DMS79 (cell line): Measurements from ENCODE around the gene ERC1.

Source experiments
- DNase-seq: peaks from one replicate; lab custom pipeline; 2025; lab: John Stamatoyannopoulos, UW

Gene ERC1

DNA sequence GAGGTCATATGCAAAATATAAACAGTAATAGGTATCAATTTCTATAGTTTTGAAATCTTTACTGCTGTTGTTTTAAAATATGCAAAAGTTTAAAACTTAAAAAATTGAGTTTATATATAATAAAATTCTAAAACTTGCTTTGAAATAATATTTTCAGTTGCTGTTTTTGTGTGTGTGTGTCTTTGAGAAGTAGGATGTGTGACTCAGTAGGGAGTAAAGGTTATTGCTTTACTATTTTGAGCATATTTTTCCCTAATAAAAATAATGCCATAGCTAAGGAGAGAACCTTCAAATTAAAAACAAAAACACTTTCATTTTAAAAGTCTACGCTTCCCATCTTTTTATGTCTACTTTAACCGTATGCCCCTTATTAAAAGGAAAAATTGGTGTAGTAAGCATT lies 365.3 kb downstream of the ERC1 start:
- no peak for DNase-seq

DNA sequence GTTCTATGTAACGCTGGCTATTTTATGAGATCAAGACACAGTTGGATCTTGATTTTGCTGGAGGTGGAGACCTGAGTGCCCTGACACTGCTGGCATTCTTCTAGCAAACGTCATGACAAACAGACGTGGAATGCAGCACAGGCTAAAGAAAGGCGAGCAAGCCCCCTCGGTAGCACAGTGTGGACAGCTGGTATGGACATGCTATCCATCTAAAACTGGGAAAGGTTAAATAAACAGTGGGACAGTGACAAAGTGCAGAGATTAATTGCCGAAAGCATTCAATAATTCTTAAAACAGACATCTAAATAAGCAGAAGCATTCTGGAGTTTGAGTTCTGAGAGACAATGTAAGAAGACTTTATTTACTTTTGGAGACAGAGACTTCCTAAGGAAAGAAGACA lies 366.1 kb downstream of the ERC1 start:
- no peak for DNase-seq

DNA sequence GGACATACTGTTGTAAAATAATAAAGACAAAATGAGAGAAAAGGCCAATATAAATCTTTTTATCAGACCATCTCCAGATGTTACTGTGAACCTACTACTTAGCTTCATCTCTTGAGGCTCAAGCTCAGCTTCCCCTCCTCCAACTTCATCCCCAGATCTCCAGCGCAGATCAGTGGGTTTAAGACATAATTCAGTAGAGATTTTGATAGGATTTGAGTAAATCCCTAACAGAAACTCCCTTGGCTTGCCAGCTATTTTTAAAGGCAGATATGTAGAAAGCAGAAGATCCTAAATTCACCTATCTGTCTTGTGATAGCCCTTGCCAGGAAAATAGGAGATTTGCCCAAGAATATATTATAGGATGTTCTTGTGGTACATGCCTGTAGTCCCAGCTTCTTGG lies 366.7 kb downstream of the ERC1 start:
- no peak for DNase-seq

DNA sequence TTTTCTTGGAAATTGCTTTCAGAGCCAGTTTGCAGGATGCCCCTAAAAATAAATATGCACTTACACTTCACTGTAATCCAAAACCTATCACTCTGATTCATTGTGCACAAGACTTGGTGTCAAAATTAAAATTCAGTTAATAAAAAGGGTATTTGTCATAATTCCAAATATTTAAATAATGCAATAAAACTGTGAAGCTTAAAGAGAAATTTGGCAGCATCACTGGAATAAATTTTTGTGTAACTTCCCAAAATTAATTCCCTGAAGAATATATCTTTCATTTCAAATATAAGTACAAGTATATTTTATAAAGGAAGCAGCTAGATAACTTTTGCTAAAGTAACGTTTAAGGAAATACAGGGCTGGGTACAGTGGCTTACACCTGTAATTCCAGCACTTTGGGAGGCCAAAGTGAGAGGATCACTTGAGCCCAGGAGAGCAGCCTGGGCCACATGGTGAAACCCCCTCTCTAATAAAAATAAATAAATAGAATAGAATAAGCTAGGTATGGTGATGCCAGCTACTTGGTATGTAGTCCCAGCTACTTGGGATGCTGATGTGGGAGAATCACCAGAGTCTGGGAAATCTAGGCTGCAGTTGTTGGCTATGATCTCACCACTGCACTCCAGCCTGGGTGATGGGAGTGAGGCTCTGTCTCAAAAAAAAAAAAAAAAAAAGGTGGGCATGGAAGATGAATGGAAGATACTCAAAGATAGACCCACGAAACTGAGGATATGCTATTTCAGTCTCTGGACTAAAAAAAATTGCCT lies 369.6 kb downstream of the ERC1 start:
- DNase-seq, result no peak

DNA sequence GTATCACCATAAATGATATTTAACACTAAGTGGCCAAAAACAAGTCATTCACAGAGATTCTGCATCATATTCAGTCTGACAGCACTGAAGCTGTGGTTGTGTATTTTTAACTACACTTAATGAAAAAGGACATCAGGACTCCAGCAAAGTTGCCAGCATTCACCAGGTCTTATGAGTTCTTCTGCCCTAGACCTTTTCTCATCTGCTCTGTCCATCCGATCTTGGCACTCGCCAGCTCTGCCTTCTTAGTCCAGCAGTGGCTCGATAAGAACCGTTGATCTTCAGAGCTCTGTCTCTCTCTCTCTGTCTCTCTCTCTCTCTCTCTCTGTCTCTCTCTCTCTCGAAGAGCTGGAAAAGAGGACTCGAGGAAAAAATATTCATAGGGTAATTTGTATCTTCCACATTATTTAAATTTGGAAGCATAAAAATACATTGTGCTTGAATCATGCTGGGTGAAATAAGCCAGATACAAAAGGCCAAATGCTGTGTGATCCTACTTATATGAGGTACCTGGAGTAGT lies 371.2 kb downstream of the ERC1 start:
- no peak for DNase-seq

DNA sequence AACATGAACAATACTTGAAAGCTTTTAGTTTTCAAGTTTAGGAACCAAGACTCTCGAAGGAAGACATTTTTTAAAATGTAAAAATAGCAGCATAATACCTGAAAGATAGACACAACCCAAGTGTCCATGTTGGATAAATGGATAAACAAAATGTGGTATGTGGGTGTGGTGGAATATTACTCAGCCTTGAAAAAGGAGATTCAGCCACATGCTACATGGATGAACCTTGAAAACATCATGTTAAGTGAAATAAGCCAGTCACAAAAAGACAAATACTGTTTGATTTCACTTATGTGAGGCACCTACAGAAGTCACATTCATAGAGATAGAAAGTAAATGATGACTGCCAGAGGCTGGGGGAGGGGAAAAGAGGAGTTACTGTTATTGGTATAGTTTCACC lies 374.7 kb downstream of the ERC1 start:
- DNase-seq, result no peak

GRCh38 chr12:1367331-1368291 lies 376.6 kb downstream of the ERC1 start:
- no peak for DNase-seq

DNA sequence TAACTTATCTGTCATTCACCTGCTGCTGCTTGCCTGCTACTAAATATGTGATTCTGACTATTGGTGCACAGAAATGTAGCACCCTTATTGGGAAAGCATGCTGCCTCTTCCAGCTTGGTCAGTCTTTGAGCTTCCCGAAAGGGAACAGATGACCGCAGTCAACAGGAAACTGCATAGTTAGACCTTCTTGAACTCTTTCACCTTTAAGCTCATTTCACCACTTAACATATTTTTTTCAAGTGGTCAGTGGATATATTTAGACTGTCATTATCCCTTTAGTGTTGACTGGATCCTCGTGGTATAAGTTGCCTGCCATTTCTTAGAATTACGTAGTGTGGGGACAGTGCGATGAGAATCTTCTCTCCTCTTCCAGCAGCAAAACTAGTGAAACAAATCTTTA lies 378.4 kb downstream of the ERC1 start:
- DNase-seq, result no peak

DNA sequence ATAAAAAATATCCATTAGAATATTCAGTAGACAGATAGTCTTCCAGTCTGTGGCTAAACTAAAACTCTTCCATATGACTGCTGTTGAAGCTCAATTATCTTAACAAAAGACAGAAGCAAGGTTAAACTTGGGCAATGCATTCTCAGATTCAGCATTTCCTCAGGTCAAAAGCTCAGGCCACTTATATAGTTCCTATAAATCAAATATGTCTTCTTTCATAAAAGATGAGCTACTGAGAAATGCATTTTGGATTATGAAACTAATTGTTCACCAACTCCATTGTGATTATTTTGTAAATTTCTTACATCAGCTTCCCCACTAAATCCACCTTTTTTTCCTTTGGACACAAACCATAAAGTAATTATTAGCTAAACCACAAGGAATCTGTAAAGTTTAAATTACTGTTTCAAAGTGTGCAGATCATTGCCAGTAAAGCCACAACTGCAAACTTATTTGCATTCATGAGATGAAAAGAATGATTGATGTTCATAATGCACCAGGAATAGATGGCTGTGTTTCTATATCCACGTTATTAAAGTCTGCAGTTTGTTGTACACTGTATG lies 379.0 kb downstream of the ERC1 start:
- no peak for DNase-seq

DNA sequence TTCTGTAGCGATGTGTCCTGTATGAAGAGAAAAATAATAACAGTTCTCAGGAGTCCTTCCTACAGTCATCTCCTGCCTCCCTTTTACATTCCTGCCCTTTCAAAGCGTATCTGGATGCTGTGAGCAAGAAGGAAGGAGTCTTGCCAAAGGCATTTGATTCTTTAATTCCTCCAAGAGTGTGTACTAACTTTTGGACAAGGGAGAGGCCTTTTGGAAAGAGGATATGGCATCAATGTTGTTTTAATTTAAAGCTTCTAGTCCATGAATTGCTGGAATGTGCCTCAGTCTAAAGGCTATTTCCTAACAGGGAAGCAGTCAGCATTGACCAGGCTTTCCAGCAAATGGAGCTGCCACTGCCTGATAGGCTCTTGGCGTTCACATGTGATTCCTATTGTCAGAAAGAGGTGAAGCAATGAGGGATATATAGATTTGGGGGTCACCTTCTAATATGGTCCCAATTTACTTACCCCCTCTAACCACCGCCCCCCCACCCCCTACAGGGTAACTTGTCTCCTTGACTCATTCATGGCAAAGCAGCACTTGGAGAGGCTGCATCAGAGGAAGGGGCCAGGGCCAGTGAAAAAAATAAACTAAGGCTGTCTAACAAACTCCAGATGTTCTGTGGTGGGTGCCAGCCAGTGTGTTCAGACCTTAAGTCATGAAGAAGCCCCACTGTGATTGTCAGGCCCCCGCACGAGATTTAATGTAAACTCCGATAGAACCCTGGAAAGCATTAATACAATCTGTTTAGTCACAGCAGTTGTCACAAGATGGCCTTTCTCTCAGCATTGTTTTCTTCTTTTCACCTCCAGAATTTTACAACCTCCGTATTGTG lies 383.1 kb downstream of the ERC1 start:
- DNase-seq, result no peak

- DNase-seq, result no peak
Measured at GRCh38 chr12:1375323-1375722, 384.3 kb downstream of the ERC1 start.

- no peak for DNase-seq
Measured at GRCh38 chr12:1377117-1377516, 386.1 kb downstream of the ERC1 start.

DNA sequence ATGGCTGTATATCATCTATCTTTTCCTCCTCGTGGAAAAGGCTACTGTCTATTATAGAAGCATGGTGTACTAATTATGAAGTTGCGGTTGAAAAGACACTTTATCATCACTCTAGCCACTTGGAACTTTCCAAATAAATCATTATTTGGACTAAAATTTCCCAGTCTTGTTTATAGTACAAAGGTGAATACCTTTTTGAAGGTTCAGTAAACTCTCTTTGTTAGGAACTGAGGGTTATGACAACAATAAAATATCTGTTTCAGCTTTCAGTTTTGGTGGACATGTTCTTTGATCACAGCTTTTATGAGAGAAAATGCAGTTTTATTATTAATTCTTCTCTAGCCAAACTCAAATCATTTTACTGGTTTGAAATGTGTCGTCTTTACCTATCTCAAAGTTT lies 386.7 kb downstream of the ERC1 start:
- no peak for DNase-seq

DNA sequence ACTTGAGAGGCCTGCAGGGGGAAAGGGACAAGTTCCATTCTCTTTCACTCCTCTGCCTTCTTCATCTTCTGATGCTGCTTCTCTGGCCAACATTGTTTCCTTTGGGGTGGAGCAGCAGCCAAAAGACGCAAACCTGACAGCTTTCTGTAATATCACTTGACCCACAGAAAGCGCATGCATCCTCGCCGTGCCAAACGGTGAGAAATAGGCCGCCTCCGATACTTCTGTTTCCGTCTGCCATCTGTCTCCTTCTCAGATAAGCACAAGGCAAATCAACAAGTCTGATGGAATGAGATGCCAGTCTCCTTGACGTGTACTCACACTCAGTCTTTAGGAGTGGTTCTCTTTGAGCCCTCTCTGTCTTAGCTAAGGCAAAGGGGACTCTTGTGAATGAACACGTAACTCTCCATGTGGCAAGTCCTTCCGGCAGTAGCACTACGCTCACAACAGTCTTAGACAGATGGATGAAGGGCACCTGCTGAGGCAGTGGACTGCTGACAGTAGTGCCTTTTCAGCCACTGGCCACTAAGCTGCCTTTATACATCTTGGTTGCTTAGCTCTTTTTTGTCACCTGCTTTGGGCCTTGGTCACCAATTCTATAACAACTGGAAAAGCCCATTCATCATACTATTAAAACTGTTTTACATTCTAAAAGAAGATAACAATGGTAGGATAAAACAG lies 389.3 kb downstream of the ERC1 start:
- no peak for DNase-seq

- DNase-seq, result no peak
Measured at GRCh38 chr12:1382151-1382550, 391.1 kb downstream of the ERC1 start.

DNA sequence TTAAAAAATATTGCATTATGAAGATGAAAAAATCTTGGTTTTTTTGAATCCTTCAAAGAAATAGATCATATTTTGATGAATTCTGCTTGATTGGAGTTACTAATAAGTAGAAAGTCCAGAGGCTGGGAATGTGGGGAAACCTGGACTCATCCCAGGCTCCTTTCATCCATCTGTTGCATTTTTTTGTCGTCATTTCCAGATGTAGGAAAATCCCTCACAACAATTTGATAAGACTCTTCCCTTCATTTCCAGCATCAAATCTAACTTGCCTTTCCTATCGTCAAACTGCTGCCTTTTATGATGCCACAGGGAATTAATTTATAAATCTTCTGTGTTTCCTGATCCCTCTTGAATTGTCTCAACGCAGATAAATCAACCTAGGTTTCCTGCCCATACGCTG lies 391.8 kb downstream of the ERC1 start:
- no peak for DNase-seq

- DNase-seq, result no peak
Measured at GRCh38 chr12:1383758-1384157, 392.7 kb downstream of the ERC1 start.

DNA sequence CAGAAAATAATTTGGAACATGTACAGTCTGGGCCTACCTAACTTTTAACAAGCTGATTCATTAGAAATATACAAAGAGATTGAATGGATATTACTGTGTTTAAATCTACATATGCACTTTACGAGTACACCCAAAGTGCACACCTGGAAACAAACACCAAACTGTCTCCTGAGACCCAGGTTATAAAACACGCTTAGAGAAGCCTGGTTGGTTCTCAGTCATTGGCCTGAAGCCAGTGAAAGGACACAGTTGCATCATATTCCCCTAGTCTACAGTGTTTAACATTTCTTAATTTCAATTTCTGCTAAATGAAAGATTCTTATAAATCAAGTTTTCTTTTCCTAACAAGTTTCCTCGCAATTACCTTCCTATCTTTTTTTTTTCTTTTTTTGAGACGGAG lies 393.9 kb downstream of the ERC1 start:
- no peak for DNase-seq

DNA sequence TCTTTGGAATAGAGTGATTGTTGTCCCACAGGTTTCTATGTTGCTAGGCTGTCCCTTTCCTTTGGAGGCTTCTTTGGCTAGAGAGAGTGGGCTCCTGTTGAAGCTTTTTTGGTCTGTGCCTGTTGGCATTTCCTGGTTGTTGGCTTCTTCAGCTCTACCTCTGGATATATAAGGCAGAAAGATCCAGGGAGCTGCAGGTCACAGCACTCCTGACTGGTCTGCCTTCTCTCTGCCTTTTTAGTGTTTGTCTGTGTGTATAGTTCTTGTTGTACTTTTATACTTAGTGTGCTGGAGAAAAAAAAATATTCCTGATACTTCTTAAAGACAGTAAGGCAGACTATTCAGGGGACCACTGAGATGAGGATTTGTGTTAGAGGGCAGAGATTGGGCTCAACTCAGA lies 400.7 kb downstream of the ERC1 start:
- DNase-seq, result no peak

GRCh38 chr12:1395421-1395955 lies 404.5 kb downstream of the ERC1 start:
- DNase-seq, result no peak

GRCh38 chr12:1398673-1399072 lies 407.6 kb downstream of the ERC1 start:
- no peak for DNase-seq
